GM23338 (cell line): ENCODE results near the gene CFAP251. TPM values are rescaled to one million over a fixed set of nuclear protein-coding genes. Genes with fewer than 3 reads are reported as not detected.

Experiments used
- CREB1 ChIP-seq: fragments of 250-450 bp; sonication (Bioruptor Pico); IDR thresholded peaks from 2 replicates; pipeline ENCODE4 v1.5.0; 2020; ENCODE audit warnings: low read depth, mild to moderate bottlenecking, moderate library complexity
- EZH2 ChIP-seq: fragments of 200-600 bp; sonication (generic); IDR thresholded peaks from one replicate; pipeline ENCODE4 v1.8.0; 2017; ENCODE audit warnings: antibody characterized with exemption, mild to moderate bottlenecking, low read depth; ENCODE audit not compliant: unreplicated experiment
- EZH2phosphoT487 ChIP-seq: fragments of 200-600 bp; sonication (generic); IDR thresholded peaks from one replicate; pipeline ENCODE4 v1.8.1; 2018; ENCODE audit warnings: antibody characterized with exemption; ENCODE audit not compliant: unreplicated experiment
- JUNB ChIP-seq: IDR thresholded peaks from one replicate; pipeline ENCODE4 v1.6.1; 2016; ENCODE audit warnings: antibody characterized with exemption; ENCODE audit not compliant: unreplicated experiment
- NANOG ChIP-seq: IDR thresholded peaks from 2 replicates; pipeline ENCODE4 v1.6.1; 2016; ENCODE audit warnings: antibody characterized with exemption, borderline replicate concordance
- POLR2AphosphoS5 ChIP-seq: IDR thresholded peaks from 2 replicates; pipeline ENCODE4 v1.6.1; 2016; ENCODE audit warnings: antibody characterized with exemption, low read depth
- STAT1 ChIP-seq: IDR thresholded peaks from one replicate; pipeline ENCODE4 v1.6.1; 2016; ENCODE audit warnings: antibody characterized with exemption; ENCODE audit not compliant: unreplicated experiment
- ZNF114 ChIP-seq: fragments of 250-450 bp; sonication (Bioruptor Pico); IDR thresholded peaks from 2 replicates; pipeline ENCODE4 v1.5.0; 2020; ENCODE audit warnings: mild to moderate bottlenecking, moderate library complexity
- ZNF331 ChIP-seq: fragments of 250-450 bp; sonication (Bioruptor Pico); IDR thresholded peaks from 2 replicates; pipeline ENCODE4 v1.5.0; 2020; ENCODE audit warnings: low read depth, mild to moderate bottlenecking, moderate library complexity
- polyA plus RNA-seq: library from polyadenylated mRNA; unstranded; fragments of >200 nt; fragmentation: Nextera tagmentation; extraction: Ambion mirVana; gene quantifications from 2 replicates; pipeline ENCODE4 v1.2.1, GENCODE V29; 2016
- small RNA-seq: library from RNA; depleted of rRNA; stranded (forward); fragments of <200 nt; gene quantifications from one replicate; pipeline ENCODE3, GENCODE V24; 2014; ENCODE audit warnings: low replicate concordance
- total RNA-seq: library from RNA; depleted of rRNA; stranded (reverse); fragments of >200 nt; shearing (Covaris generic); gene quantifications from 2 replicates; pipeline ENCODE4 v1.2.3, GENCODE V29; 2014; rRNA removed
- TF ChIP-seq, protein P1 (sequence below): IDR thresholded peaks from 2 replicates; pipeline ENCODE4 v1.6.1; 2016; ENCODE audit warnings: antibody characterized with exemption
- TF ChIP-seq, protein P2 (sequence below), 2 experiments: fragments of 200-600 bp in 1 of 2; sonication (generic) in 1 of 2; conservative IDR thresholded peaks; 2 replicates each; pipeline versions ENCODE4 v1.5.1 to v1.6.1; 2016 to 2017; ENCODE audit warnings: antibody characterized with exemption in 2 of 2, low read depth in 2 of 2, mild to moderate bottlenecking in 2 of 2, moderate library complexity in 1 of 2

CFAP251 gene
- total and polyA plus RNA-seq, 2 experiments from 2014 or later: 1.4 to 2.5 TPM

DNA sequence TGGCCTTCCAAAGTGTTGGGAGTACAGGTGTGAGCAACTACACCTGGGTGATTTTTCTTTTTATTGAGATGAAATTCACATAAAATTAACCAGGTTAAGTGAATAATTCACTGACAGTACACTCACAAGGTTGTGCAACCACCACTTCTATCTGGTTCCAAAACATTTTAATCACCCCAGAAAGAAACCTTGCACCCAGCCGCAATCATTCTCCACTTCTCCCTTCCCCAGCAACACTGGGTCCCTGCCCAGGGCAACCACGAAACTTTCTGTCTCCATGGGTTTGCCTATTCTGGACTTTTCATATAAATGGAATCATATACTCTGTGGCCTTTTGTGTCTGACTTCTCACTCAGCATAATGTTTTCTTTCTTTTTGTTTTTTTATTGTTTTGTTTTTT, 133.9 kb downstream of the CFAP251 start (continued):
- TF ChIP-seq EZH2phosphoT487 (no peak), ZNF114 (CRISPR knock-in tag) (no peak), ZNF331 (CRISPR knock-in tag) (no peak), JUNB (no peak), STAT1 (no peak), CREB1 (CRISPR knock-in tag) (no peak), EZH2 (no peak), NANOG (no peak), POLR2AphosphoS5 (no peak)
- TF ChIP-seq, protein P1, sequence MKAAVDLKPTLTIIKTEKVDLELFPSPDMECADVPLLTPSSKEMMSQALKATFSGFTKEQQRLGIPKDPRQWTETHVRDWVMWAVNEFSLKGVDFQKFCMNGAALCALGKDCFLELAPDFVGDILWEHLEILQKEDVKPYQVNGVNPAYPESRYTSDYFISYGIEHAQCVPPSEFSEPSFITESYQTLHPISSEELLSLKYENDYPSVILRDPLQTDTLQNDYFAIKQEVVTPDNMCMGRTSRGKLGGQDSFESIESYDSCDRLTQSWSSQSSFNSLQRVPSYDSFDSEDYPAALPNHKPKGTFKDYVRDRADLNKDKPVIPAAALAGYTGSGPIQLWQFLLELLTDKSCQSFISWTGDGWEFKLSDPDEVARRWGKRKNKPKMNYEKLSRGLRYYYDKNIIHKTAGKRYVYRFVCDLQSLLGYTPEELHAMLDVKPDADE: no peak
- TF ChIP-seq, protein P2, sequence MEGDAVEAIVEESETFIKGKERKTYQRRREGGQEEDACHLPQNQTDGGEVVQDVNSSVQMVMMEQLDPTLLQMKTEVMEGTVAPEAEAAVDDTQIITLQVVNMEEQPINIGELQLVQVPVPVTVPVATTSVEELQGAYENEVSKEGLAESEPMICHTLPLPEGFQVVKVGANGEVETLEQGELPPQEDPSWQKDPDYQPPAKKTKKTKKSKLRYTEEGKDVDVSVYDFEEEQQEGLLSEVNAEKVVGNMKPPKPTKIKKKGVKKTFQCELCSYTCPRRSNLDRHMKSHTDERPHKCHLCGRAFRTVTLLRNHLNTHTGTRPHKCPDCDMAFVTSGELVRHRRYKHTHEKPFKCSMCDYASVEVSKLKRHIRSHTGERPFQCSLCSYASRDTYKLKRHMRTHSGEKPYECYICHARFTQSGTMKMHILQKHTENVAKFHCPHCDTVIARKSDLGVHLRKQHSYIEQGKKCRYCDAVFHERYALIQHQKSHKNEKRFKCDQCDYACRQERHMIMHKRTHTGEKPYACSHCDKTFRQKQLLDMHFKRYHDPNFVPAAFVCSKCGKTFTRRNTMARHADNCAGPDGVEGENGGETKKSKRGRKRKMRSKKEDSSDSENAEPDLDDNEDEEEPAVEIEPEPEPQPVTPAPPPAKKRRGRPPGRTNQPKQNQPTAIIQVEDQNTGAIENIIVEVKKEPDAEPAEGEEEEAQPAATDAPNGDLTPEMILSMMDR (conservative IDR thresholded peaks at IDR 0.05; ENCODE audit: low read depth in 2 of 2): no peak

Small RNA genes lying within 50 kb of the gene (small RNA-seq; reads per million reads assigned to genes)
- not detected for gene AC069503.3
- not detected for gene RF00017
- gene RNU7-170P: not detected

Other genes with a start within 250 kb of the CFAP251 start
- gene MORN3, start 248.9 kb upstream of the CFAP251 start, total RNA-seq: 0.14 and 0.47 TPM in 2 replicates
- gene MORN3, start 248.9 kb upstream of the CFAP251 start, polyA plus RNA-seq: 0.36 and 1.5 TPM in 2 replicates
- 30.4 and 36.0 TPM in 2 replicates for gene TMEM120B, start 205.8 kb upstream of the CFAP251 start, total RNA-seq
- gene TMEM120B, start 205.8 kb upstream of the CFAP251 start, polyA plus RNA-seq: 11.2 and 15.0 TPM in 2 replicates
- gene RHOF, start 124.9 kb upstream of the CFAP251 start, total RNA-seq: 31.9 and 53.4 TPM in 2 replicates
- gene RHOF, start 124.9 kb upstream of the CFAP251 start, polyA plus RNA-seq: 8.7 and 10.5 TPM in 2 replicates
- 8.7 and 8.9 TPM in 2 replicates for gene SETD1B, start 114.6 kb upstream of the CFAP251 start, total RNA-seq
- gene SETD1B, start 114.6 kb upstream of the CFAP251 start, polyA plus RNA-seq: 3.1 and 3.4 TPM in 2 replicates
- not detected in 2 replicates for gene HPD, start 59.7 kb upstream of the CFAP251 start, total RNA-seq
- gene HPD, start 59.7 kb upstream of the CFAP251 start, polyA plus RNA-seq: 0.21 TPM in 1 of 2 replicates, not detected in the other
- 36.3 and 48.2 TPM in 2 replicates for gene PSMD9, start 29.8 kb upstream of the CFAP251 start, total RNA-seq
- 28.1 and 32.7 TPM in 2 replicates for gene PSMD9, start 29.8 kb upstream of the CFAP251 start, polyA plus RNA-seq
- 9.9 and 12.7 TPM in 2 replicates for gene BCL7A, start 103.3 kb downstream of the CFAP251 start, total RNA-seq
- gene BCL7A, start 103.3 kb downstream of the CFAP251 start, polyA plus RNA-seq: 14.9 and 18.0 TPM in 2 replicates
- 20.5 and 23.0 TPM in 2 replicates for gene MLXIP, start 160.2 kb downstream of the CFAP251 start, total RNA-seq
- gene MLXIP, start 160.2 kb downstream of the CFAP251 start, polyA plus RNA-seq: 16.2 and 21.0 TPM in 2 replicates